OCI-LY3 (cell line): Measurements from ENCODE around the gene C20orf141.

ENCODE experiments used
- H2AFZ ChIP-seq: fragments of 200-600, 300-600 bp; shearing (Covaris generic); 2 replicates; pipeline ENCODE4 v1.6.0; 2014; ENCODE audit warnings: antibody characterized with exemption, low read depth, low read length
- H3K27ac ChIP-seq: fragments of 200-600, 300-600 bp; sonication (generic); 2 replicates; pipeline ENCODE4 v1.5.1; 2014; ENCODE audit warnings: mild to moderate bottlenecking, low read length, moderate library complexity, mixed read lengths
- H3K27me3 ChIP-seq: fragments of 200-600, 300-600 bp; sonication (generic); 2 replicates; pipeline ENCODE4 v1.6.1; 2014; ENCODE audit warnings: low read depth, low read length, mixed read lengths
- H3K36me3 ChIP-seq: fragments of 200-600, 300-600 bp; sonication (generic); replicated peaks from 2 replicates; pipeline ENCODE3; 2014; ENCODE audit warnings: low read depth, low read length, mixed read lengths
- H3K4me1 ChIP-seq: fragments of 300-600, 200-600 bp; sonication (generic); 2 replicates; pipeline ENCODE4 v1.6.1; 2014; ENCODE audit warnings: low read length, mixed read lengths
- H3K4me2 ChIP-seq: fragments of 200-600, 300-600 bp; sonication (generic); 2 replicates; pipeline ENCODE4 v1.6.1; 2014; ENCODE audit warnings: low read length, mixed read lengths
- H3K4me3 ChIP-seq: fragments of 300-600, 200-600 bp; sonication (generic); 2 replicates; pipeline ENCODE4 v1.5.1; 2014; ENCODE audit warnings: antibody characterized with exemption, mild to moderate bottlenecking, low read length, moderate library complexity
- H3K79me2 ChIP-seq: fragments of 300-600, 200-600 bp; shearing (Covaris generic); 2 replicates; pipeline ENCODE4 v1.6.1; 2014; ENCODE audit warnings: mild to moderate bottlenecking, low read length, mixed read lengths
- H3K9ac ChIP-seq: fragments of 300-600, 200-600 bp; shearing (Covaris generic); 2 replicates; pipeline ENCODE4 v1.6.0; 2014; ENCODE audit warnings: mild to moderate bottlenecking, low read length, moderate library complexity
- H3K9me3 ChIP-seq: fragments of 200-600, 300-600 bp; shearing (Covaris generic); 2 replicates; pipeline ENCODE4 v1.6.1; 2014; ENCODE audit warnings: low read length, mixed read lengths; ENCODE audit not compliant: insufficient read depth
- H4K20me1 ChIP-seq: fragments of 200-600, 300-600 bp; sonication (generic); 2 replicates; pipeline ENCODE4 v1.6.1; 2016; ENCODE audit warnings: low read length, mixed read lengths; ENCODE audit not compliant: insufficient read depth
- CTCF ChIP-seq: fragments of 200-600, 300-600 bp; sonication (generic); IDR thresholded peaks from 2 replicates; pipeline ENCODE4 v1.5.1; 2014; ENCODE audit warnings: antibody characterized with exemption, low read length, low read depth
- EZH2phosphoT487 ChIP-seq: fragments of 200-600 bp; shearing (Covaris generic); IDR thresholded peaks from 2 replicates; pipeline ENCODE4 v1.6.1; 2018; ENCODE audit warnings: antibody characterized with exemption, mixed run types, low read depth

C20orf141 gene

GRCh38 chr20:2799688-2800520 lies 14.9 kb upstream of the C20orf141 start:
- Histone ChIP-seq H3K27ac (peak overlapping the region; percentile 24; the same call in 1 of the 2 replicates), H3K9me3 (no peaks in the 10 kb centered on the region), H4K20me1 (no peaks in the 10 kb centered on the region), H3K4me3 (peak overlapping the region; percentile 82), H3K4me1 (peaks cover 27% of the 10 kb centered on the region), H3K79me2 (no peaks in the 10 kb centered on the region), H2AFZ (peak overlapping the region; percentile 92), H3K36me3 (no peaks in the 10 kb centered on the region), H3K9ac (peak overlapping the region; percentile 68), H3K4me2 (peak overlapping the region; percentile 90), H3K27me3 (peaks cover 23% of the 10 kb centered on the region)
- TF ChIP-seq EZH2phosphoT487 (no peak), CTCF (no peak)

- TF ChIP-seq EZH2phosphoT487 (no peak), CTCF (no peak)
- no peaks in the 10 kb centered on the region for H3K36me3 ChIP-seq
- H3K27me3 ChIP-seq, result peaks cover 23% of the 10 kb centered on the region
- H3K9ac ChIP-seq, result peak within 1 kb of the TSS; percentile 68
- H2AFZ ChIP-seq, result peak within 1 kb of the TSS; percentile 92
- peaks cover 27% of the 10 kb centered on the region for H3K4me1 ChIP-seq
- peak within 1 kb of the TSS; percentile 82 for H3K4me3 ChIP-seq
- H3K27ac ChIP-seq, result peak within 1 kb of the TSS; percentile 24; the same call in 1 of the 2 replicates
- no peaks in the 10 kb centered on the region for H3K79me2 ChIP-seq
- peak within 1 kb of the TSS; percentile 90 for H3K4me2 ChIP-seq
- no peaks in the 10 kb centered on the region for H4K20me1 ChIP-seq
- no peaks in the 10 kb centered on the region for H3K9me3 ChIP-seq
Measured at GRCh38 chr20:2800521-2801285, 14.1 kb upstream of the C20orf141 start, which contains the start of gene CPXM1. CPXM1 (minus strand) TSS chr20:2800627; CDS start chr20:2800572, 55 bp downstream.

GRCh38 chr20:2801286-2801728 lies 13.5 kb upstream of the C20orf141 start:
- no peak for TF ChIP-seq CTCF
- no peak for TF ChIP-seq EZH2phosphoT487
- H4K20me1 ChIP-seq, result no peaks in the 10 kb centered on the region
- H3K36me3 ChIP-seq, result no peaks in the 10 kb centered on the region
- H3K4me2 ChIP-seq, result peak overlapping the region; percentile 90
- peaks cover 24% of the 10 kb centered on the region for H3K27me3 ChIP-seq
- peak overlapping the region; percentile 68; the same call in 1 of the 2 replicates for H3K9ac ChIP-seq
- H2AFZ ChIP-seq, result 0 out of 2 replicates have a peak overlapping the region, but pooled peaks have one; percentile 6
- no peaks in the 10 kb centered on the region for H3K79me2 ChIP-seq
- peak overlapping the region; percentile 82 for H3K4me3 ChIP-seq
- H3K4me1 ChIP-seq, result peaks cover 27% of the 10 kb centered on the region
- no peaks in the 10 kb centered on the region for H3K9me3 ChIP-seq
- H3K27ac ChIP-seq, result no peak overlapping the region
